ENCODE results near the gene CES4A. TPM values are rescaled to one million over a fixed set of nuclear protein-coding genes. Genes with fewer than 3 reads are reported as not detected.

The CES4A gene
- total RNA-seq, 4 donors from 2014 or later = 13.7 to 26.5 (median 17.9) TPM

DNA sequence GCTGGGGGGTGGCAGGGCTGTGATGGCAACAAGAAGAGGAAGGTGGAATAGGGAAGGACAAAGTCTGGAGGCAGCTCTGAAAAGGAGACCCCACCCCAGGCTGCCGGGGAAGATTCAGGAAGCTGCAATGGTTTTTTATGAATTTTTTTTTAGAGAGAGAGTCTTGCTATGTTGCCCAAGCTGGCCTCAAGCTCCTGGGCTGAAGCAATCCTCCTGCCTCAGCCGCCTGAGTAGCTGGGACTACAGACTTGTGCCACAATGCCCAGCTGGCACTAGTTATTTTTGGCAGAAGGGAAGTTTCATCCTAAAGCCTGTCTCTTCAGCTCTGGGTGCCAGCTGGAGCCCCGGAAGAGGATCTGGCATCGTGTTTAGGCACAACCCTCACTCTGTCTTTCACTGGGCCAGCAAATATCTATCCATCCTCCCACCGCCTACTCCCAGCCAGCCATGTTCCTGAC is 28.7 kb upstream of the CES4A start:
- H3K9me3 ChIP-seq = no peaks in the 10 kb centered on the region
- H3K27ac ChIP-seq = no peak overlapping the region
- TF ChIP-seq POLR2A (IDR thresholded peaks at IDR 0.05) (no peak), CTCF (IDR thresholded peaks at IDR 0.05) (no peak)
- H3K36me3 ChIP-seq = peaks cover 0 to 5% (median 0%) of the 10 kb centered on the region in 3 donors
- peaks cover 0 to 39% (median 2%) of the 10 kb centered on the region in 4 donors for H3K4me1 ChIP-seq
- no peaks in the 10 kb centered on the region for H3K27me3 ChIP-seq
- no peak for DNase-seq
- no peak overlapping the region for H3K4me3 ChIP-seq

GRCh38 chr16:66960270-66960669 is 28.1 kb upstream of the CES4A start:
- Histone ChIP-seq H3K27ac (no peak overlapping the region), H3K27me3 (no peaks in the 10 kb centered on the region), H3K36me3 (peaks cover 0 to 9% (median 0%) of the 10 kb centered on the region in 3 donors), H3K9me3 (no peaks in the 10 kb centered on the region), H3K4me1 (peaks cover 0 to 35% (median 1%) of the 10 kb centered on the region in 4 donors), H3K4me3 (no peak overlapping the region)
- TF ChIP-seq POLR2A (IDR thresholded peaks at IDR 0.05) (no peak), CTCF (IDR thresholded peaks at IDR 0.05) (no peak)
- no peak for DNase-seq

GRCh38 chr16:66961065-66961744 is 27.2 kb upstream of the CES4A start, which contains the start of gene CES3:
Gene CES3 (plus strand): TSS chr16:66961266. CDS start chr16:66961308, 42 bp downstream.
- Histone ChIP-seq H3K4me1 (peaks cover 0 to 29% (median 1%) of the 10 kb centered on the region in 4 donors), H3K36me3 (peaks cover 0 to 9% (median 0%) of the 10 kb centered on the region in 3 donors), H3K27ac (peak within 1 kb of the TSS in 3 of 4 donors; percentile 23 to 87 (median 26)), H3K4me3 (peak within 1 kb of the TSS in 3 of 4 donors; percentile 3 to 60 (median 39)), H3K27me3 (no peaks in the 10 kb centered on the region), H3K9me3 (no peaks in the 10 kb centered on the region)
- DNase-seq = peak; percentile 51 to 91 (median 89)
- TF ChIP-seq CTCF (IDR thresholded peaks at IDR 0.05) = peak; percentile 30 to 92 (median 78)
- peak; percentile 28 to 33 for TF ChIP-seq POLR2A (IDR thresholded peaks at IDR 0.05)

DNA sequence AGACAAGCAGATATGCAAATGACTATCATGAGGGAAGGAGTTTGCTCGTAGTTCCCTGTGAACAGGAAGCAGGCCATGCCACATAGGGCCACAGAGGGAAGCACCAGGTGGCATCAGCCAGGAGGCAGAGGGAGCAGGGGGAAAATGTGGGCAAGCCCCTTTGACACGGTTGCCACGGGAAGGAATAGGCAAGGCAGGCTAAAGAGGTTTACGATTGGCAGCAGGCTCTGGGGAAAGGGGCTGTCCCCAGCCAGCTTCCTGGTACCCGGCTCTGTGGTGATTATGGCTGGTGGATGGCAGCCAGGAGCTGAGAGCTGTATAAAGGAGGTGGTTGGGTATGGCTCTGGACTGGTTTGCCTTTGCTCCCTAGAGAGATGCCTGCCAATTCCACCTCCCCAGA is 26.5 kb upstream of the CES4A start:
- H3K27me3 ChIP-seq = no peaks in the 10 kb centered on the region
- TF ChIP-seq POLR2A (IDR thresholded peaks at IDR 0.05) (no peak), CTCF (IDR thresholded peaks at IDR 0.05) (no peak)
- peaks cover 0 to 9% (median 0%) of the 10 kb centered on the region in 3 donors for H3K36me3 ChIP-seq
- DNase-seq = peak in 2 of 3 donors; percentile 82 to 83
- H3K27ac ChIP-seq = peak overlapping the region in 3 of 4 donors; percentile 23 to 87 (median 26)
- H3K4me3 ChIP-seq = peak overlapping the region in 2 of 4 donors; percentile 39 to 60
- peaks cover 0 to 22% (median 1%) of the 10 kb centered on the region in 4 donors for H3K4me1 ChIP-seq
- no peaks in the 10 kb centered on the region for H3K9me3 ChIP-seq

- Histone ChIP-seq H3K36me3 (peaks cover 0 to 14% (median 0%) of the 10 kb centered on the region in 3 donors), H3K9me3 (no peaks in the 10 kb centered on the region), H3K27me3 (no peaks in the 10 kb centered on the region), H3K4me1 (peaks cover 0 to 19% (median 1%) of the 10 kb centered on the region in 4 donors), H3K27ac (no peak overlapping the region), H3K4me3 (no peak overlapping the region)
- DNase-seq = no peak
- no peak for TF ChIP-seq CTCF (IDR thresholded peaks at IDR 0.05)
- no peak for TF ChIP-seq POLR2A (IDR thresholded peaks at IDR 0.05)
Observed at GRCh38 chr16:66964049-66964448, 24.3 kb upstream of the CES4A start.

Data from Peyer's patch (tissue), 4 donors.